Tibial artery (tissue), 4 donors: ENCODE data around the gene ANKRD39.

Experiments used
- DNase-seq, 2 donors: peaks; one replicate each; pipeline ENCODE4 v3.0.0-alpha.2; 2019
- H3K27ac ChIP-seq, 2 donors: fragments of 200-600 bp; sonication (generic) in 1 of 2; 1 replicate in 1 of 2; 2 replicates in 1 of 2; pipeline ENCODE4 v1.5.1; 2018 to 2019; ENCODE audit warnings: mild to moderate bottlenecking in 1 of 2
- H3K27me3 ChIP-seq, 2 donors: fragments of 200-600 bp; sonication (generic) in 1 of 2; one replicate each; pipeline versions ENCODE4 v1.5.1 to v1.6.0; 2016 to 2019
- H3K36me3 ChIP-seq, 3 donors: fragments of 200-600 bp; sonication (generic) in 2 of 3; one replicate each; pipeline ENCODE4 v1.5.1; 2016 to 2019; ENCODE audit warnings: mild to moderate bottlenecking in 2 of 3
- H3K4me1 ChIP-seq, 4 donors: fragments of 200-600 bp; sonication (generic) in 2 of 4; 1 replicate in 3 of 4; 2 replicates in 1 of 4; pipeline ENCODE4 v1.5.1; 2016 to 2019
- H3K4me3 ChIP-seq, 2 donors: fragments of 200-600 bp; sonication (generic) in 1 of 2; 1 replicate in 1 of 2; 2 replicates in 1 of 2; pipeline ENCODE4 v1.5.1; 2018 to 2019; ENCODE audit warnings: mild to moderate bottlenecking in 2 of 2
- H3K9me3 ChIP-seq, 3 donors: fragments of 200-600 bp; sonication (generic) in 1 of 3; one replicate each; pipeline ENCODE4 v1.5.1; 2016 to 2019
- CTCF ChIP-seq, 2 experiments: fragments of 200-600 bp in 1 of 2; fragments of 450-650 bp in 1 of 2; IDR thresholded peaks; one replicate each; pipeline ENCODE4 v1.5.1; 2017 to 2019; ENCODE audit warnings: antibody characterized with exemption in 2 of 2, mild to moderate bottlenecking in 1 of 2, moderate library complexity in 1 of 2
- intact Hi-C: fragments of 100-400 bp; cut with DNase I; formaldehyde crosslinking; loops from one replicate; pipeline ENCODE4 v1.15.0; 2023; ENCODE audit warnings: low total_unique reads

The ANKRD39 gene

GRCh38 chr2:96853321-96853720 lies 4.5 kb downstream of the ANKRD39 start:
- DNase-seq, result no peak
- H3K9me3 ChIP-seq, result no peaks in the 10 kb centered on the region
- H3K27ac ChIP-seq, result no peak overlapping the region
- peaks cover 0 to 14% (median 9%) of the 10 kb centered on the region in 4 donors for H3K4me1 ChIP-seq
- intact Hi-C loops, result no loop called here
- H3K27me3 ChIP-seq, result no peaks in the 10 kb centered on the region
- peaks cover 35 to 62% (median 47%) of the 10 kb centered on the region in 3 donors for H3K36me3 ChIP-seq
- no peak overlapping the region for H3K4me3 ChIP-seq
- no peak for TF ChIP-seq CTCF (IDR thresholded peaks at IDR 0.05)

GRCh38 chr2:96852667-96853066 lies 5.1 kb downstream of the ANKRD39 start:
- Histone ChIP-seq H3K27ac (no peak overlapping the region), H3K36me3 (peaks cover 40 to 69% (median 53%) of the 10 kb centered on the region in 3 donors), H3K4me1 (peaks cover 0 to 14% (median 9%) of the 10 kb centered on the region in 4 donors), H3K9me3 (no peaks in the 10 kb centered on the region), H3K27me3 (no peaks in the 10 kb centered on the region), H3K4me3 (no peak overlapping the region)
- DNase-seq, result no peak
- intact Hi-C loops, result no loop called here
- TF ChIP-seq CTCF (IDR thresholded peaks at IDR 0.05), result no peak

- no peaks in the 10 kb centered on the region for H3K9me3 ChIP-seq
- no peak overlapping the region for H3K4me3 ChIP-seq
- no peak overlapping the region for H3K27ac ChIP-seq
- DNase-seq, result no peak
- no peaks in the 10 kb centered on the region for H3K27me3 ChIP-seq
- H3K36me3 ChIP-seq, result peaks cover 31 to 77% (median 66%) of the 10 kb centered on the region in 3 donors
- TF ChIP-seq CTCF (IDR thresholded peaks at IDR 0.05), result no peak
- no peaks in the 10 kb centered on the region for H3K4me1 ChIP-seq
- intact Hi-C loops, result loop anchor here (2.0 kb wide), 1 partner anchor 109 kb away; no protein-coding TSS in a partner anchor
Observed at GRCh38 chr2:96848264-96848663, 9.6 kb downstream of the ANKRD39 start.

GRCh38 chr2:96847586-96847985 lies 10.2 kb downstream of the ANKRD39 start:
- Histone ChIP-seq H3K4me1 (no peaks in the 10 kb centered on the region), H3K9me3 (no peaks in the 10 kb centered on the region), H3K27ac (no peak overlapping the region), H3K4me3 (no peak overlapping the region), H3K27me3 (no peaks in the 10 kb centered on the region), H3K36me3 (peaks cover 27 to 70% (median 59%) of the 10 kb centered on the region in 3 donors)
- no peak for TF ChIP-seq CTCF (IDR thresholded peaks at IDR 0.05)
- DNase-seq, result no peak
- intact Hi-C loops, result no loop called here

- Histone ChIP-seq H3K9me3 (no peaks in the 10 kb centered on the region), H3K27ac (no peak overlapping the region), H3K4me3 (no peak overlapping the region), H3K36me3 (peaks cover 25 to 66% (median 56%) of the 10 kb centered on the region in 3 donors), H3K27me3 (no peaks in the 10 kb centered on the region), H3K4me1 (no peaks in the 10 kb centered on the region)
- intact Hi-C loops, result no loop called here
- no peak for TF ChIP-seq CTCF (IDR thresholded peaks at IDR 0.05)
- DNase-seq, result no peak
Observed at GRCh38 chr2:96846825-96847224, 11.0 kb downstream of the ANKRD39 start.

- no peak for DNase-seq
- Histone ChIP-seq H3K4me1 (peaks cover 0 to 5% (median 1%) of the 10 kb centered on the region in 4 donors), H3K27me3 (no peaks in the 10 kb centered on the region), H3K4me3 (no peak overlapping the region), H3K27ac (no peak overlapping the region), H3K9me3 (no peaks in the 10 kb centered on the region), H3K36me3 (peaks cover 6 to 65% (median 35%) of the 10 kb centered on the region in 3 donors)
- intact Hi-C loops, result no loop called here
- TF ChIP-seq CTCF (IDR thresholded peaks at IDR 0.05), result no peak
Observed at GRCh38 chr2:96844405-96844808, 13.4 kb downstream of the ANKRD39 start.
